ENCODE results near the gene KRT28. TPM values are rescaled to one million over a fixed set of nuclear protein-coding genes. Genes with fewer than 3 reads are reported as not detected.

KRT28 gene, protein sequence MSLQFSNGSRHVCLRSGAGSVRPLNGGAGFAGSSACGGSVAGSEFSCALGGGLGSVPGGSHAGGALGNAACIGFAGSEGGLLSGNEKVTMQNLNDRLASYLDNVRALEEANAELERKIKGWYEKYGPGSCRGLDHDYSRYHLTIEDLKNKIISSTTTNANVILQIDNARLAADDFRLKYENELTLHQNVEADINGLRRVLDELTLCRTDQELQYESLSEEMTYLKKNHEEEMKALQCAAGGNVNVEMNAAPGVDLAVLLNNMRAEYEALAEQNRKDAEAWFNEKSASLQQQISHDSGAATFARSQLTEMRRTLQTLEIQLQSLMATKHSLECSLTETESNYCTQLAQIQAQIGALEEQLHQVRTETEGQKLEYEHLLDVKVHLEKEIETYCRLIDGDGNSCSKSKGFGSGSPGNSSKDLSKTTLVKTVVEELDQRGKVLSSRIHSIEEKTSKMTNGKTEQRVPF
- total RNA-seq (not detected in 2 replicates), polyA plus RNA-seq (not detected in 2 replicates), polyA minus RNA-seq (not detected in 2 replicates), Bru-seq, nascent RNA (not detected), BruChase-seq, experiment 1, labeled RNA remaining after a 6-hour chase (not detected), BruChase-seq, experiment 2, labeled RNA remaining after a 2-hour chase (not detected)
- polyA plus RNA-seq (2011; cell fraction: cytosol; rRNA removed): not detected in 2 replicates
- not detected in 2 replicates for polyA plus RNA-seq (2011; cell fraction: nucleus; rRNA removed)
- not detected in 2 replicates for polyA plus RNA-seq (2012)
- polyA minus RNA-seq (2011; cell fraction: cytosol; rRNA and poly(A)+ RNA removed): not detected
- not detected in 2 replicates for polyA minus RNA-seq (2011; cell fraction: nucleus; rRNA and poly(A)+ RNA removed)
- long read RNA-seq: 0 reads

DNA sequence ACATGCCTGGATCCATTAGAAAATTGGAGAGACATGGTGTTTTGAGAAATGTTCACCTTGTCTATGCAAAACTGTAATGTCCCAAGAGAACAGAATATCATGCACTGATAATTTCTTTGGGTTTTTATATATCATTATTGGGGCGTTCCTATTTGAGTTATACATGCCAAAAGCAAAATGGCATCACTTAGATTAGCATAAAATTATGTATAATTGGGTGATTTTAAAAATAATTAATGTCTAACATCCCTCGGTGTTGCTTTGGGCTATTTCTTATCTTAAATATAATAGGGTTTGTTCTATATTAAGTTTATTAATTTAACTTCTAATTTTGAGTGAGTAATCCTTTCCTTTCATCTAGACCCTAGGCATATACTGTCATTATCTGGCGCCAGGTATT, at the start of gene KRT28:
Gene KRT28, minus strand, starts transcription at position 101 of the 400 bp plus-strand sequence. Its CDS starts 66 bp downstream, at position 35.
- TF ChIP-seq EZH2 (IDR thresholded peaks at IDR 0.05; ENCODE audit: borderline replicate concordance, low read depth, low read length, severe bottlenecking) (no peak), JUN (IDR thresholded peaks at IDR 0.05; ENCODE audit: borderline replicate concordance, insufficient read depth, insufficient read length, low read depth) (no peak), POLR2AphosphoS5 (IDR thresholded peaks at IDR 0.05; ENCODE audit: insufficient read depth, low read depth, low read length) (no peak), FOS (IDR thresholded peaks at IDR 0.05; ENCODE audit: borderline replicate concordance, insufficient read depth, low read length) (no peak)
- TF ChIP-seq, protein P1, sequence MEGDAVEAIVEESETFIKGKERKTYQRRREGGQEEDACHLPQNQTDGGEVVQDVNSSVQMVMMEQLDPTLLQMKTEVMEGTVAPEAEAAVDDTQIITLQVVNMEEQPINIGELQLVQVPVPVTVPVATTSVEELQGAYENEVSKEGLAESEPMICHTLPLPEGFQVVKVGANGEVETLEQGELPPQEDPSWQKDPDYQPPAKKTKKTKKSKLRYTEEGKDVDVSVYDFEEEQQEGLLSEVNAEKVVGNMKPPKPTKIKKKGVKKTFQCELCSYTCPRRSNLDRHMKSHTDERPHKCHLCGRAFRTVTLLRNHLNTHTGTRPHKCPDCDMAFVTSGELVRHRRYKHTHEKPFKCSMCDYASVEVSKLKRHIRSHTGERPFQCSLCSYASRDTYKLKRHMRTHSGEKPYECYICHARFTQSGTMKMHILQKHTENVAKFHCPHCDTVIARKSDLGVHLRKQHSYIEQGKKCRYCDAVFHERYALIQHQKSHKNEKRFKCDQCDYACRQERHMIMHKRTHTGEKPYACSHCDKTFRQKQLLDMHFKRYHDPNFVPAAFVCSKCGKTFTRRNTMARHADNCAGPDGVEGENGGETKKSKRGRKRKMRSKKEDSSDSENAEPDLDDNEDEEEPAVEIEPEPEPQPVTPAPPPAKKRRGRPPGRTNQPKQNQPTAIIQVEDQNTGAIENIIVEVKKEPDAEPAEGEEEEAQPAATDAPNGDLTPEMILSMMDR (IDR thresholded peaks at IDR 0.05; ENCODE audit: extremely low read depth in 1 of 2, insufficient read depth in 1 of 2, low read depth in 1 of 2, low read length in 2 of 2): no peak
- no peak for DNase-seq (ENCODE audit: low read depth, low spot score)
- FAIRE-seq: no peak
- ChIA-PET POLR2A (no interaction called here), CTCF (no interaction called here)
- no peak within 1 kb of the TSS for H3K9ac ChIP-seq (replicated peaks; ENCODE audit: extremely low read depth, insufficient read depth, low read length)
- dilution Hi-C loops (cut with MboI; ENCODE audit: extremely low pct_ligation_motif_present, low sequenced_read_pairs) (no loop called here), intact Hi-C loops (cut with micrococcal nuclease) (loop anchor here (5.0 to 10.0 kb wide), 3 partner anchors 695 to 847 kb away; no protein-coding TSS in a partner anchor)
- no peak within 1 kb of the TSS for H2AFZ ChIP-seq (ENCODE audit: low read depth, low read length)
- peaks cover 16 to 28% of the 10 kb centered on the region in 2 experiments for H3K27me3 ChIP-seq (ENCODE audit: control insufficient read depth in 2 of 2, insufficient read depth in 2 of 2, low read length in 2 of 2)
- no peaks in the 10 kb centered on the region for H4K20me1 ChIP-seq (replicated peaks; ENCODE audit: control insufficient read depth, extremely low read depth, insufficient read depth, low read length)
- H3K27ac ChIP-seq (ENCODE audit: insufficient read depth, low read depth, low read length): no peak within 1 kb of the TSS
- no peak within 1 kb of the TSS for H3K4me2 ChIP-seq (ENCODE audit: insufficient read depth, low read length)
- H3K4me3 ChIP-seq (replicated peaks in 1 of 3; ENCODE audit: insufficient read depth in 1 of 3, low read depth in 1 of 3, low read length in 3 of 3): no peak within 1 kb of the TSS
- H3K9me1 ChIP-seq (replicated peaks; ENCODE audit: control insufficient read depth, extremely low read depth, insufficient read depth, low read length): no peaks in the 10 kb centered on the region
- H3K36me3 ChIP-seq (ENCODE audit: control insufficient read depth in 2 of 2, extremely low read depth in 1 of 2, insufficient read depth in 2 of 2, low read length in 2 of 2): no peaks in the 10 kb centered on the region
- no peaks in the 10 kb centered on the region for H3K4me1 ChIP-seq (ENCODE audit: control insufficient read depth, extremely low read depth, insufficient read depth, low read length)
- no TSS peak for BruUV-seq (replicated peaks)
- no peaks in the 10 kb centered on the region for H3K79me2 ChIP-seq (ENCODE audit: control insufficient read depth, insufficient read depth, low read length)
- H3K9me3 ChIP-seq (replicated peaks; ENCODE audit: control insufficient read depth, insufficient read depth, low read length): no peaks in the 10 kb centered on the region

Measured in endothelial cell of umbilical vein (primary cell).